Measurements from ENCODE around the gene PDS5B. TPM values are rescaled to one million over a fixed set of nuclear protein-coding genes. Genes with fewer than 3 reads are reported as not detected.

PDS5B gene
- total and polyA plus RNA-seq, 9 of the 15 experiments (the other 6 are each of a cell fraction or from before 2014, with no cell fraction given): 6.2 to 23.7 (median 13.1) TPM

GRCh38 chr13:32802159-32802558 is 215.9 kb downstream of the PDS5B start:
- Histone ChIP-seq H3K9ac (ENCODE audit: insufficient read depth in 1 of 2, low read depth in 2 of 2, low read length in 2 of 2) (no peak overlapping the region), H3K4me1 (replicated peaks in 1 of 2; ENCODE audit: control insufficient read depth in 2 of 2, insufficient read depth in 2 of 2, low read length in 2 of 2) (no peaks in the 10 kb centered on the region; a peak in 2 of 5 replicates), H3K27me3 (ENCODE audit: control insufficient read depth in 2 of 2, insufficient read depth in 2 of 2, low read length in 2 of 2) (no peaks in the 10 kb centered on the region; a peak in 1 of 5 replicates), H4K20me1 (replicated peaks; ENCODE audit: control insufficient read depth, insufficient read depth, low read length) (no peaks in the 10 kb centered on the region), H3K27ac (ENCODE audit: extremely low read depth, low read depth, low read length) (no peak overlapping the region), H3K79me2 (ENCODE audit: control insufficient read depth, insufficient read depth, low read length) (no peaks in the 10 kb centered on the region), H3K9me1 (ENCODE audit: control insufficient read depth, insufficient read depth, low read length) (no peaks in the 10 kb centered on the region), H3K36me3 (ENCODE audit: control insufficient read depth, insufficient read depth, low read length) (no peaks in the 10 kb centered on the region), H3K9me3 (replicated peaks; ENCODE audit: control insufficient read depth, insufficient read depth, low read depth, low read length) (no peaks in the 10 kb centered on the region), H3K4me3 (no peak overlapping the region), H3K4me2 (ENCODE audit: insufficient read depth, low read length) (no peak overlapping the region), H2AFZ (ENCODE audit: low read depth, low read length) (no peak overlapping the region; the same call in 1 of the 2 replicates)
- BruUV-seq (replicated peaks): no TSS peak
- TF ChIP-seq ZNF318 (IDR thresholded peaks at IDR 0.05; ENCODE audit: borderline replicate concordance in 1 of 2, low read depth in 1 of 2): no peak
- TF ChIP-seq FOXA3 (CRISPR knock-in tag; conservative IDR thresholded peaks at IDR 0.05 in 1 of 2, IDR thresholded peaks at IDR 0.05 in 1 of 2): no peak
- TF ChIP-seq NR0B1 (IDR thresholded peaks at IDR 0.05; ENCODE audit: partially characterized antibody): no peak
- TF ChIP-seq PRPF4 (IDR thresholded peaks at IDR 0.05; ENCODE audit: insufficient read depth, low read depth, low read length, poor library complexity, severe bottlenecking): no peak
- no peak for TF ChIP-seq RB1 (IDR thresholded peaks at IDR 0.05; ENCODE audit: low read depth)
- no peak for TF ChIP-seq MEF2D (tag; conservative IDR thresholded peaks at IDR 0.05; ENCODE audit: low read depth)
- TF ChIP-seq HCFC1 (IDR thresholded peaks at IDR 0.05; ENCODE audit: low read depth, low read length): no peak
- TF ChIP-seq NFXL1 (CRISPR knock-in tag; IDR thresholded peaks at IDR 0.05): no peak
- no peak for TF ChIP-seq ETV5 (CRISPR knock-in tag; IDR thresholded peaks at IDR 0.05; ENCODE audit: low read depth)
- no peak for DNase-seq (ENCODE audit: extremely low read depth in 1 of 4, low spot score in 3 of 4)
- in situ Hi-C loops (cut with MboI) (no loop called here), intact Hi-C loops (cut with micrococcal nuclease) (no loop called here)
- ChIA-PET CTCF (ENCODE audit: low intra/inter-chr PET ratio) (no interaction called here), POLR2A (interaction anchor here (0.7 to 1.5 kb wide), 2 partner anchors 9 to 12 kb away, joined by 3 to 4 read pairs; no protein-coding TSS in a partner anchor)
- no peak for FAIRE-seq
- ATAC-seq: no peak
- 14% methylated on average over 3 of the region's 3 CpGs for WGBS (ENCODE audit: insufficient coverage, low coverage, missing lambda C conversion rate)
